DMS114 treated with DMSO at 0.1 percent for 48 hours (cell line): Measurements from ENCODE around the gene DCANP1.

Source experiments
- DNase-seq: peaks from one replicate; lab custom pipeline; 2025; ENCODE audit not compliant: unreplicated experiment; lab: John Stamatoyannopoulos, UW

The DCANP1 gene

GRCh38 chr5:135457424-135458071 is 10.4 kb upstream of the DCANP1 start:
- no peak for DNase-seq

GRCh38 chr5:135456238-135457099 is 9.3 kb upstream of the DCANP1 start:
- DNase-seq: no peak

GRCh38 chr5:135455876-135456237 is 8.7 kb upstream of the DCANP1 start:
- DNase-seq: no peak

- no peak for DNase-seq
These were observed 7.8 kb upstream of the DCANP1 start for GRCh38 chr5:135454946-135455345.

GRCh38 chr5:135453613-135454012 is 6.5 kb upstream of the DCANP1 start:
- no peak for DNase-seq

- no peak for DNase-seq
These were observed 5.3 kb upstream of the DCANP1 start, which contains the start of gene TIFAB for GRCh38 chr5:135452321-135453030. Gene TIFAB, minus strand, starts transcription at chr5:135452351. Its CDS starts 2,412 bp downstream, at chr5:135449939.

GRCh38 chr5:135451581-135452320 is 4.6 kb upstream of the DCANP1 start:
- no peak for DNase-seq

- DNase-seq: no peak
These were observed 3.8 kb upstream of the DCANP1 start for GRCh38 chr5:135450952-135451351.

- no peak for DNase-seq
These were observed 3.2 kb upstream of the DCANP1 start for GRCh38 chr5:135450336-135450735.

GRCh38 chr5:135449644-135450043 is 2.5 kb upstream of the DCANP1 start:
- no peak for DNase-seq

- no peak for DNase-seq
These were observed 1.8 kb upstream of the DCANP1 start for GRCh38 chr5:135448791-135449507.

- no peak for DNase-seq
These were observed 1.1 kb upstream of the DCANP1 start for GRCh38 chr5:135448071-135448739.

- no peak for DNase-seq
These were observed 533 bp downstream of the DCANP1 start for GRCh38 chr5:135446615-135447014.

- no peak for DNase-seq
These were observed 942 bp downstream of the DCANP1 start for GRCh38 chr5:135446206-135446605.

GRCh38 chr5:135445306-135445985 is 1.7 kb downstream of the DCANP1 start:
- DNase-seq: no peak

- no peak for DNase-seq
These were observed 2.3 kb downstream of the DCANP1 start for GRCh38 chr5:135444881-135445280.

GRCh38 chr5:135444360-135444759 is 2.8 kb downstream of the DCANP1 start:
- DNase-seq: no peak

GRCh38 chr5:135443161-135443960 is 3.8 kb downstream of the DCANP1 start:
- DNase-seq: no peak
